Activated naive CD4-positive, alpha-beta T cell treated with anti-CD3 and anti-CD28 coated beads, Interleukin-2, amount 50 U/mL, for 24 hours (primary cell): ENCODE data around the gene ZFP90.

Experiments
- H3K27ac Mint-ChIP-seq: one replicate; pipeline ENCODE4 v1.8.0; 2021; ENCODE audit warnings: mild to moderate bottlenecking, mixed read lengths
- H3K27me3 Mint-ChIP-seq: one replicate; pipeline ENCODE4 v1.8.0; 2021; ENCODE audit warnings: mixed read lengths
- H3K36me3 Mint-ChIP-seq: one replicate; pipeline ENCODE4 v1.8.0; 2021; ENCODE audit warnings: mixed read lengths
- H3K4me1 Mint-ChIP-seq: one replicate; pipeline ENCODE4 v1.8.0; 2021; ENCODE audit warnings: mixed read lengths
- H3K4me3 Mint-ChIP-seq: one replicate; pipeline ENCODE4 v1.8.0; 2021; ENCODE audit warnings: mild to moderate bottlenecking, mixed read lengths
- H3K9me3 Mint-ChIP-seq: one replicate; pipeline ENCODE4 v1.8.0; 2021; ENCODE audit warnings: mixed read lengths

Gene ZFP90

GRCh38 chr16:68596266-68596665 lies 57.2 kb downstream of the ZFP90 start:
- no peak overlapping the region for H3K4me3 Mint-ChIP-seq
- H3K4me1 Mint-ChIP-seq = no peaks in the 10 kb centered on the region
- no peaks in the 10 kb centered on the region for H3K27me3 Mint-ChIP-seq
- no peak overlapping the region for H3K27ac Mint-ChIP-seq
- H3K9me3 Mint-ChIP-seq = no peaks in the 10 kb centered on the region
- peaks cover 2% of the 10 kb centered on the region for H3K36me3 Mint-ChIP-seq

GRCh38 chr16:68599586-68599985 lies 60.5 kb downstream of the ZFP90 start:
- Mint-ChIP-seq H3K4me1 (no peaks in the 10 kb centered on the region), H3K27ac (no peak overlapping the region), H3K36me3 (no peaks in the 10 kb centered on the region), H3K9me3 (no peaks in the 10 kb centered on the region), H3K27me3 (no peaks in the 10 kb centered on the region), H3K4me3 (no peak overlapping the region)

- peak overlapping the region; percentile 44 for H3K27ac Mint-ChIP-seq
- no peaks in the 10 kb centered on the region for H3K27me3 Mint-ChIP-seq
- no peaks in the 10 kb centered on the region for H3K9me3 Mint-ChIP-seq
- no peak overlapping the region for H3K4me3 Mint-ChIP-seq
- H3K36me3 Mint-ChIP-seq = peaks cover 2% of the 10 kb centered on the region
- H3K4me1 Mint-ChIP-seq = no peaks in the 10 kb centered on the region
These were observed 66.7 kb downstream of the ZFP90 start for GRCh38 chr16:68605746-68606145.

GRCh38 chr16:68607443-68607842 lies 68.4 kb downstream of the ZFP90 start:
- H3K27ac Mint-ChIP-seq = no peak overlapping the region
- H3K36me3 Mint-ChIP-seq = peaks cover 3% of the 10 kb centered on the region
- H3K4me3 Mint-ChIP-seq = no peak overlapping the region
- no peaks in the 10 kb centered on the region for H3K27me3 Mint-ChIP-seq
- no peaks in the 10 kb centered on the region for H3K4me1 Mint-ChIP-seq
- no peaks in the 10 kb centered on the region for H3K9me3 Mint-ChIP-seq

- Mint-ChIP-seq H3K4me1 (no peaks in the 10 kb centered on the region), H3K36me3 (peaks cover 5% of the 10 kb centered on the region), H3K9me3 (peaks cover 2% of the 10 kb centered on the region), H3K4me3 (no peak overlapping the region), H3K27ac (no peak overlapping the region), H3K27me3 (no peaks in the 10 kb centered on the region)
These were observed 69.2 kb downstream of the ZFP90 start for GRCh38 chr16:68608330-68608729.

- H3K9me3 Mint-ChIP-seq = peaks cover 10% of the 10 kb centered on the region
- no peak overlapping the region for H3K27ac Mint-ChIP-seq
- H3K27me3 Mint-ChIP-seq = no peaks in the 10 kb centered on the region
- no peaks in the 10 kb centered on the region for H3K4me1 Mint-ChIP-seq
- no peak overlapping the region for H3K4me3 Mint-ChIP-seq
- H3K36me3 Mint-ChIP-seq = peaks cover 7% of the 10 kb centered on the region
These were observed 73.9 kb downstream of the ZFP90 start for GRCh38 chr16:68612996-68613395.

- H3K27me3 Mint-ChIP-seq = no peaks in the 10 kb centered on the region
- peaks cover 10% of the 10 kb centered on the region for H3K9me3 Mint-ChIP-seq
- peaks cover 2% of the 10 kb centered on the region for H3K36me3 Mint-ChIP-seq
- no peak overlapping the region for H3K27ac Mint-ChIP-seq
- no peaks in the 10 kb centered on the region for H3K4me1 Mint-ChIP-seq
- no peak overlapping the region for H3K4me3 Mint-ChIP-seq
These were observed 78.6 kb downstream of the ZFP90 start for GRCh38 chr16:68617734-68618133.
